HepG2 (cell line): Measurements from ENCODE around the gene CCDC150.

Experiments used
- E2F2 ChIP-seq: sonication (generic); formaldehyde crosslinking; IDR thresholded peaks from 2 replicates; pipeline ENCODE4 v1.4.0; 2020; ENCODE audit warnings: missing genetic modification reagents, borderline replicate concordance
- ETV5 ChIP-seq: IDR thresholded peaks from 2 replicates; pipeline ENCODE4 v1.6.1; 2018; ENCODE audit warnings: missing biosample characterization, missing genetic modification reagents, inconsistent platforms, borderline replicate concordance
- EZH2 ChIP-seq: conservative IDR thresholded peaks from 2 replicates; pipeline ENCODE4 v1.6.1; 2012; ENCODE audit warnings: mild to moderate bottlenecking, low read depth, low read length, moderate library complexity
- HOXA7 ChIP-seq: sonication (generic); formaldehyde crosslinking; IDR thresholded peaks from 2 replicates; pipeline ENCODE4 v1.8.1; 2022; ENCODE audit warnings: mild to moderate bottlenecking, missing genetic modification reagents, moderate library complexity
- NKX3-1 ChIP-seq: sonication (generic); formaldehyde crosslinking; IDR thresholded peaks from 2 replicates; pipeline ENCODE4 v1.5.0; 2020; ENCODE audit warnings: missing genetic modification reagents
- PTBP1 ChIP-seq: fragments of 200-400 bp; formaldehyde crosslinking; IDR thresholded peaks from 2 replicates; pipeline ENCODE4 v1.6.1; 2018; ENCODE audit warnings: low read length, low read depth; ENCODE audit not compliant: poor library complexity, severe bottlenecking
- SIX1 ChIP-seq: sonication (generic); formaldehyde crosslinking; IDR thresholded peaks from 2 replicates; pipeline ENCODE4 v1.4.0; 2020; ENCODE audit warnings: missing genetic modification reagents, borderline replicate concordance
- SP1 ChIP-seq, 2 experiments: fragments of 450-650 bp in 1 of 2; sonication (generic) in 1 of 2; formaldehyde crosslinking in 1 of 2; IDR thresholded peaks; 2 replicates each; pipeline versions ENCODE4 v1.4.0 to v1.6.1; 2016 to 2020; ENCODE audit warnings: missing genetic modification reagents in 1 of 2
- YY1 ChIP-seq: IDR thresholded peaks from 2 replicates; pipeline ENCODE4 v1.6.1; 2011; ENCODE audit warnings: low read length, low read depth, moderate library complexity, mild to moderate bottlenecking; ENCODE audit not compliant: insufficient read depth, insufficient replicate concordance
- ZFP41 ChIP-seq: sonication (generic); formaldehyde crosslinking; IDR thresholded peaks from 2 replicates; pipeline ENCODE4 v1.4.0; 2020; ENCODE audit warnings: mild to moderate bottlenecking, missing genetic modification reagents, borderline replicate concordance
- ZNF10 ChIP-seq: sonication (generic); formaldehyde crosslinking; IDR thresholded peaks from 2 replicates; pipeline ENCODE4 v1.4.0; 2020; ENCODE audit warnings: mild to moderate bottlenecking, low read depth, missing genetic modification reagents, borderline replicate concordance
- ZNF552 ChIP-seq: sonication (generic); formaldehyde crosslinking; IDR thresholded peaks from 2 replicates; pipeline ENCODE4 v1.9.0; 2022; ENCODE audit warnings: missing genetic modification reagents, mild to moderate bottlenecking, borderline replicate concordance
- TF ChIP-seq, protein P1 (sequence below): sonication (generic); formaldehyde crosslinking; IDR thresholded peaks from 2 replicates; pipeline ENCODE4 v1.5.0; 2020; ENCODE audit warnings: mild to moderate bottlenecking, missing genetic modification reagents, moderate library complexity
- TF ChIP-seq, protein P2 (sequence below): sonication (generic); formaldehyde crosslinking; IDR thresholded peaks from 2 replicates; pipeline ENCODE4 v1.8.0; 2022; ENCODE audit warnings: missing genetic modification reagents, low read depth, mild to moderate bottlenecking, borderline replicate concordance

DNA sequence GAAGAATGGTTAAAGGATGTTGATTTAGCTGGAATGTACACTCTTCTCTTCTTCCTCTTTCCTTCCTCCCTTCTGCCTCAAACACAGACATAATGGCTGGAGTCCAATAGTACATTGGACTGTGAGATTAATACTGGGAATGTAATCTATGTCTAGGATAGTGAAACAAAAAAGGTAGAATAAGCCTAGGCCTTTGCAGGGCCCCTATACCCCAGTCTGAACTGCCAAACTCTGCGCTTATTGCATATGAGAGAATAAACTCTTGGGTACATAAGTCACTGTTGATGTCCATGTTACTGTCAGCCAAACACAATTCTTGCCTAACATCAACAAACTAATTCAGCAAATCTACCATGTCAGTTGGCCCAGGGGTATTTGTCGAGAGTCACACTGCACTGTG is 29.7 kb upstream of the CCDC150 start:
- no peak for TF ChIP-seq ETV5 (CRISPR knock-in tag)
- no peak for TF ChIP-seq ZFP41 (CRISPR knock-in tag)
- no peak for TF ChIP-seq ZNF10
- TF ChIP-seq ZNF552 (CRISPR knock-in tag) = no peak
- no peak for TF ChIP-seq SIX1 (CRISPR knock-in tag)
- TF ChIP-seq SP1 (IDR thresholded peaks at IDR 0.05) = no peak
- TF ChIP-seq SP1 (CRISPR knock-in tag; IDR thresholded peaks at IDR 0.05) = no peak
- TF ChIP-seq, protein P1, sequence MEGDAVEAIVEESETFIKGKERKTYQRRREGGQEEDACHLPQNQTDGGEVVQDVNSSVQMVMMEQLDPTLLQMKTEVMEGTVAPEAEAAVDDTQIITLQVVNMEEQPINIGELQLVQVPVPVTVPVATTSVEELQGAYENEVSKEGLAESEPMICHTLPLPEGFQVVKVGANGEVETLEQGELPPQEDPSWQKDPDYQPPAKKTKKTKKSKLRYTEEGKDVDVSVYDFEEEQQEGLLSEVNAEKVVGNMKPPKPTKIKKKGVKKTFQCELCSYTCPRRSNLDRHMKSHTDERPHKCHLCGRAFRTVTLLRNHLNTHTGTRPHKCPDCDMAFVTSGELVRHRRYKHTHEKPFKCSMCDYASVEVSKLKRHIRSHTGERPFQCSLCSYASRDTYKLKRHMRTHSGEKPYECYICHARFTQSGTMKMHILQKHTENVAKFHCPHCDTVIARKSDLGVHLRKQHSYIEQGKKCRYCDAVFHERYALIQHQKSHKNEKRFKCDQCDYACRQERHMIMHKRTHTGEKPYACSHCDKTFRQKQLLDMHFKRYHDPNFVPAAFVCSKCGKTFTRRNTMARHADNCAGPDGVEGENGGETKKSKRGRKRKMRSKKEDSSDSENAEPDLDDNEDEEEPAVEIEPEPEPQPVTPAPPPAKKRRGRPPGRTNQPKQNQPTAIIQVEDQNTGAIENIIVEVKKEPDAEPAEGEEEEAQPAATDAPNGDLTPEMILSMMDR = no peak
- TF ChIP-seq NKX3-1 (CRISPR knock-in tag) = no peak
- no peak for TF ChIP-seq PTBP1
- TF ChIP-seq E2F2 (CRISPR knock-in tag) = no peak
- TF ChIP-seq EZH2 = no peak
- no peak for TF ChIP-seq YY1
- TF ChIP-seq HOXA7 = no peak
- TF ChIP-seq, protein P2, sequence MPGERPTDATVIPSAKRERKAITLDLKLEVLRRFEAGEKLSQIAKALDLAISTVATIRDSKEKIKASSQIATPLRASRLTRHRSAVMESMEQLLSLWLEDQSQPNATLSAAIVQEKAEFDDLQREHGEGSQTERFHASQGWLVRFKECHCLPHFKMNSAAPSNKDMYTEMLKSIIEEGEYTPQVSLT (CRISPR knock-in tag) = no peak
